HEK293T (cell line): ENCODE results near the gene CCIN.

ENCODE experiments used
- CTCF ChIA-PET: fragments of 350-600 bp; formaldehyde crosslinking; extraction: SDS; loops from one replicate; lab custom pipeline; 2021; ENCODE audit warnings: antibody characterized with exemption, inconsistent platforms; lab: Yijun Ruan, JAX
- POLR2A ChIA-PET: fragments of 350-600 bp; formaldehyde crosslinking; extraction: SDS; loops from one replicate; lab custom pipeline; 2020; ENCODE audit warnings: antibody characterized with exemption, inconsistent platforms; lab: Yijun Ruan, JAX
- DNase-seq: peaks from one replicate; pipeline ENCODE4 v3.0.0; 2012; ENCODE audit warnings: mixed read lengths; ENCODE audit errors: extremely low spot score
- ARNT ChIP-seq: fragments of 450-650 bp; IDR thresholded peaks from 2 replicates; pipeline ENCODE4 v1.6.1; 2017; ENCODE audit warnings: mild to moderate bottlenecking
- BHLHE40 ChIP-seq: fragments of 450-650 bp; IDR thresholded peaks from 2 replicates; pipeline ENCODE4 v1.6.1; 2016; ENCODE audit warnings: mild to moderate bottlenecking, moderate library complexity, borderline replicate concordance
- CTBP1 ChIP-seq: fragments of 450-650 bp; IDR thresholded peaks from 2 replicates; pipeline ENCODE4 v1.6.1; 2016; ENCODE audit warnings: borderline replicate concordance
- ELF4 ChIP-seq: fragments of 450-650 bp; IDR thresholded peaks from 2 replicates; pipeline ENCODE4 v1.6.1; 2017; ENCODE audit warnings: antibody characterized with exemption
- FOXA1 ChIP-seq: fragments of 450-650 bp; IDR thresholded peaks from 2 replicates; pipeline ENCODE4 v1.6.1; 2016; ENCODE audit warnings: mild to moderate bottlenecking
- FOXK2 ChIP-seq: fragments of 450-650 bp; IDR thresholded peaks from 2 replicates; pipeline ENCODE4 v1.6.1; 2016; ENCODE audit warnings: mild to moderate bottlenecking
- FOXM1 ChIP-seq: fragments of 450-650 bp; IDR thresholded peaks from 2 replicates; pipeline ENCODE4 v1.6.1; 2017; ENCODE audit warnings: mild to moderate bottlenecking, borderline replicate concordance
- HDGF ChIP-seq: fragments of 450-650 bp; IDR thresholded peaks from 2 replicates; pipeline ENCODE4 v1.6.1; 2017; ENCODE audit warnings: antibody characterized with exemption, borderline replicate concordance
- L3MBTL2 ChIP-seq: fragments of 450-650 bp; conservative IDR thresholded peaks from 2 replicates; pipeline ENCODE4 v1.6.1; 2016; ENCODE audit warnings: mild to moderate bottlenecking
- LEF1 ChIP-seq: fragments of 450-650 bp; IDR thresholded peaks from 2 replicates; pipeline ENCODE4 v1.6.1; 2017; ENCODE audit warnings: mild to moderate bottlenecking, borderline replicate concordance
- NFRKB ChIP-seq: fragments of 450-650 bp; IDR thresholded peaks from 2 replicates; pipeline ENCODE4 v1.6.1; 2016; ENCODE audit warnings: mild to moderate bottlenecking, moderate library complexity
- SP1 ChIP-seq: fragments of 450-650 bp; IDR thresholded peaks from 2 replicates; pipeline ENCODE4 v1.6.1; 2017
- SUZ12 ChIP-seq: fragments of 450-650 bp; IDR thresholded peaks from 2 replicates; pipeline ENCODE4 v1.6.1; 2016; ENCODE audit warnings: mild to moderate bottlenecking
- TARDBP ChIP-seq: fragments of 450-650 bp; IDR thresholded peaks from 2 replicates; pipeline ENCODE4 v1.6.1; 2016
- ZNF384 ChIP-seq: fragments of 450-650 bp; IDR thresholded peaks from 2 replicates; pipeline ENCODE4 v1.6.1; 2016
- TF ChIP-seq, protein P1 (sequence below): fragments of 450-650 bp; IDR thresholded peaks from 2 replicates; pipeline ENCODE4 v1.6.1; 2016

The CCIN gene

DNA sequence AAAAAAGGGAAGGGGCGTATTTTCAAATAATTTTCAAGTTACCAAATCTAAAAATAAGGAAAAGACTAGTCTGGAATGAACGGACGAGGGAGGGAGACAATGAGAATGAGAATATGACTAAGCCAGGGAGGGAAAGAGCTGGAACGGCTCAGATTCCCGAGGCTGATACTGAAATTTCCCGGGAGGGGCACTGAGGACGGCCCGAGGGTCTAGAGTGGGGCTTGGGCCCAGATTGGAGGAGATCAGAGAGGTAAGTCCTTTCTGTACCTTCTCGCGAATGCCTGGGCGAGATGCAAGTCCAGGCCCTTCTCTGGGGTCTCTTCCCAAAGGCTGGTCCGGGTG lies 3.4 kb upstream of the CCIN start:
- POLR2A ChIA-PET = no interaction called here
- TF ChIP-seq ELF4 = no peak
- no peak for TF ChIP-seq ARNT
- TF ChIP-seq ZNF384 = no peak
- no peak for TF ChIP-seq HDGF
- no peak for TF ChIP-seq BHLHE40
- TF ChIP-seq, protein P1, sequence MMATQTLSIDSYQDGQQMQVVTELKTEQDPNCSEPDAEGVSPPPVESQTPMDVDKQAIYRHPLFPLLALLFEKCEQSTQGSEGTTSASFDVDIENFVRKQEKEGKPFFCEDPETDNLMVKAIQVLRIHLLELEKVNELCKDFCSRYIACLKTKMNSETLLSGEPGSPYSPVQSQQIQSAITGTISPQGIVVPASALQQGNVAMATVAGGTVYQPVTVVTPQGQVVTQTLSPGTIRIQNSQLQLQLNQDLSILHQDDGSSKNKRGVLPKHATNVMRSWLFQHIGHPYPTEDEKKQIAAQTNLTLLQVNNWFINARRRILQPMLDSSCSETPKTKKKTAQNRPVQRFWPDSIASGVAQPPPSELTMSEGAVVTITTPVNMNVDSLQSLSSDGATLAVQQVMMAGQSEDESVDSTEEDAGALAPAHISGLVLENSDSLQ = no peak
- no peak for TF ChIP-seq NFRKB
- TF ChIP-seq FOXM1 = no peak
- TF ChIP-seq LEF1 = no peak
- TF ChIP-seq CTBP1 = no peak
- no peak for TF ChIP-seq SUZ12
- TF ChIP-seq L3MBTL2 = no peak
- no peak for TF ChIP-seq FOXA1
- TF ChIP-seq TARDBP = no peak
- no peak for TF ChIP-seq SP1
- no peak for TF ChIP-seq FOXK2
- CTCF ChIA-PET = interaction anchor here (1.2 to 1.5 kb wide), 2 partner anchors 61 to 63 kb away, joined by 7 to 9 read pairs; no protein-coding TSS in a partner anchor
- no peak for DNase-seq

DNA sequence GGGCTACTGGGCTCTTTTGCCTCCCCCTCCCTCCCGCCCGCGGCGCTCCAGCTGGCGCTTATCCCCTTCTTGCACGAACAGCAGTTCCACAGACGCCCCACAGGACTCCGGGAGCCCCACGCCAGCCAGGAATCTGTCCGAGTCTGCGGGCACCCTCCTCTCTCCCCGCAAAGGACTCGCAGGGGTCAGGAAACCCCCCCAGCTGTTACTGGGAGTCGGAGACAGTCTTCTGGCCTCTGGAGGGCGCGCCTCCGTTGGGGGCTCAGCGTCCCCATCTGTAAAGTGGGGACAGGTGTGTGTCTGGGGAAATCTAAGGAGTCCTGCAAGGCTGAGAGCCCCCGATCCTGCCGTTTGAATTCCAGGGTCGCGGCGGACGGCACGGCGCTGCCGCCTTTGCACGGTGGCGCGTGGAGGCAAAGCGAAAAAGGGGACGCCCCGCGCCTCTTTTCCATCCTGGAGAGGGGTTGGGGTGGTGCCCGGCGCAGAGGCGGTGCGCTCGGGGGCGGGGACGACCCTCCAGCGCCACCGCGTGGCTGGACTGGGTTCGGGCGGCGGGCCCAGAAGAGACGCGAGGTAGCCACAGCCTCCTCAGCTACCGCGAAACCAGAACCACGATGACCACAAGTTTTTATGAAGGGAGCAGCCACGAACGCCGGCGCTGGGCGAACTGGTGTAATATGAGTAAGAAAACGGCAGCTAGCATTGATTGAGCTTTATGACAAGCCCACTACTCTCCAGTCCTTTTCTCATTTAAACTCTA lies 2.8 kb upstream of the CCIN start:
- TF ChIP-seq FOXM1 = no peak
- no peak for TF ChIP-seq HDGF
- no peak for TF ChIP-seq ZNF384
- peak; percentile 58 for TF ChIP-seq L3MBTL2
- TF ChIP-seq CTBP1 = no peak
- CTCF ChIA-PET = interaction anchor here (1.1 to 1.5 kb wide), 3 partner anchors 61 to 65 kb away, joined by 6 to 9 read pairs (median 7); no protein-coding TSS in a partner anchor
- POLR2A ChIA-PET = interaction anchor here (0.7 kb wide), 1 partner anchor 24 kb away, joined by 3 read pairs; the partner anchor contains the start of gene CLTA
- DNase-seq = peak; percentile 95

- ChIA-PET POLR2A (interaction anchor here (1.7 kb wide), 1 partner anchor 21 kb away, joined by 6 read pairs; the partner anchor contains the start of gene CLTA), CTCF (interaction anchor here (0.6 kb wide), 1 partner anchor 68 kb away, joined by 3 read pairs; no protein-coding TSS in a partner anchor)
- DNase-seq = no peak
Observed at GRCh38 chr9:36169708-36170107, 520 bp downstream of the CCIN start.

GRCh38 chr9:36170531-36170930 lies 1.3 kb downstream of the CCIN start:
- CTCF ChIA-PET = no interaction called here
- TF ChIP-seq FOXK2 = no peak
- no peak for TF ChIP-seq ARNT
- no peak for TF ChIP-seq SP1
- TF ChIP-seq ZNF384 = no peak
- TF ChIP-seq L3MBTL2 = no peak
- no peak for TF ChIP-seq NFRKB
- no peak for TF ChIP-seq LEF1
- no peak for TF ChIP-seq BHLHE40
- TF ChIP-seq SUZ12 = no peak
- TF ChIP-seq ELF4 = no peak
- no peak for TF ChIP-seq TARDBP
- no peak for TF ChIP-seq FOXM1
- TF ChIP-seq, protein P1 = no peak
- TF ChIP-seq CTBP1 = no peak
- TF ChIP-seq HDGF = no peak
- no peak for TF ChIP-seq FOXA1
- POLR2A ChIA-PET = no interaction called here
- no peak for DNase-seq

More at GRCh38 chr9:36169708-36170107, 520 bp downstream of the CCIN start:
- TF ChIP-seq, protein P1 = no peak
- TF ChIP-seq FOXA1 (no peak), NFRKB (no peak), ARNT (no peak), ZNF384 (no peak), L3MBTL2 (no peak), SP1 (no peak), ELF4 (no peak), FOXK2 (no peak), TARDBP (no peak), LEF1 (no peak), HDGF (no peak), FOXM1 (no peak), BHLHE40 (no peak), SUZ12 (no peak), CTBP1 (no peak)

GRCh38 chr9:36173861-36174260 lies 4.7 kb downstream of the CCIN start:
- ChIA-PET CTCF (no interaction called here), POLR2A (interaction anchor here (1.6 kb wide), 1 partner anchor 17 kb away, joined by 4 read pairs; no protein-coding TSS in a partner anchor)
- DNase-seq = no peak
- TF ChIP-seq FOXA1 = no peak
- no peak for TF ChIP-seq FOXM1
- TF ChIP-seq FOXK2 = no peak
- TF ChIP-seq BHLHE40 = no peak
- TF ChIP-seq ARNT = no peak
- no peak for TF ChIP-seq SUZ12
- TF ChIP-seq HDGF = no peak
- TF ChIP-seq NFRKB = no peak
- TF ChIP-seq L3MBTL2 = no peak
- TF ChIP-seq, protein P1 = no peak
- no peak for TF ChIP-seq CTBP1
- no peak for TF ChIP-seq LEF1
- TF ChIP-seq TARDBP = no peak
- TF ChIP-seq ZNF384 = no peak
- TF ChIP-seq SP1 = no peak
- no peak for TF ChIP-seq ELF4
